ENCODE data around the gene TRAF3IP3. TPM values are rescaled to one million over a fixed set of nuclear protein-coding genes. Genes with fewer than 3 reads are reported as not detected.
"Not testable (repeated sequence)": the region's sequence is repeated elsewhere in the genome, so short reads cannot be mapped to it uniquely, and the experiment has no call there.

Gene TRAF3IP3
- total RNA-seq, 1 donor from 2014 or later: 0.85 TPM

DNA sequence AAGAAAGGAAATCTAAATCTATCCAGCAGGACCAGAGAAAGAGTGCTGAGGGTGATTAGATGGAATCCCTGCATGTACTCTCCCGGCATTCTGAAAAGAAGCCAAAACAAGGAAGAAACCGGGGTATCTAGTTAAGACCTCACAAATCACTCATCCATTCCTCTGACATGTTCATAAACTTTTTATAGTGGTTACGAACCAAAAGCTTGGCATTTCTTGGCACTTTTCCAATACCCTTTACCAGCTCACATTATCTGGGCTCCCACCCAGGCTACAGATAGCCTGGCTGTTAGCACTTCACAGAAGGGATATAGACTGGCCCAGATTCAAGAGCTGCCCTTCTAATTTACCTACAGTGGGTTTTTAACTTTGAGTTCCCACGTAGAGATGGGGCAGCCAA, 30.3 kb downstream of the TRAF3IP3 start:
- Mint-ChIP-seq H3K9me3 (no peaks in the 10 kb centered on the region), H3K4me1 (peaks cover 25% of the 10 kb centered on the region), H3K27me3 (ENCODE audit: low read depth) (peaks cover 14% of the 10 kb centered on the region), H3K36me3 (peaks cover 38% of the 10 kb centered on the region), H3K27ac (no peak overlapping the region), H3K4me3 (no peak overlapping the region)
- no peak for TF ChIP-seq CTCF (IDR thresholded peaks at IDR 0.05; ENCODE audit: unreplicated experiment)
- DNase-seq (ENCODE audit: low spot score in 2 of 2, unreplicated experiment in 2 of 2): no peak

GRCh38 chr1:209787551-209787950, 31.7 kb downstream of the TRAF3IP3 start:
- Mint-ChIP-seq H3K27me3 (ENCODE audit: low read depth) (peaks cover 14% of the 10 kb centered on the region), H3K36me3 (peaks cover 44% of the 10 kb centered on the region), H3K4me1 (peaks cover 25% of the 10 kb centered on the region), H3K9me3 (no peaks in the 10 kb centered on the region), H3K27ac (no peak overlapping the region), H3K4me3 (no peak overlapping the region)
- no peak for DNase-seq (ENCODE audit: low spot score in 2 of 2, unreplicated experiment in 2 of 2)
- TF ChIP-seq CTCF (IDR thresholded peaks at IDR 0.05; ENCODE audit: unreplicated experiment): no peak

- no peak for DNase-seq (ENCODE audit: low spot score in 2 of 2, unreplicated experiment in 2 of 2)
- Mint-ChIP-seq H3K4me1 (peaks cover 9% of the 10 kb centered on the region), H3K27me3 (ENCODE audit: low read depth) (peaks cover 14% of the 10 kb centered on the region), H3K9me3 (no peaks in the 10 kb centered on the region), H3K27ac (no peak overlapping the region), H3K4me3 (no peak overlapping the region), H3K36me3 (peaks cover 56% of the 10 kb centered on the region)
- no peak for TF ChIP-seq CTCF (IDR thresholded peaks at IDR 0.05; ENCODE audit: unreplicated experiment)
Measured at GRCh38 chr1:209789245-209789644, 33.4 kb downstream of the TRAF3IP3 start.

DNA sequence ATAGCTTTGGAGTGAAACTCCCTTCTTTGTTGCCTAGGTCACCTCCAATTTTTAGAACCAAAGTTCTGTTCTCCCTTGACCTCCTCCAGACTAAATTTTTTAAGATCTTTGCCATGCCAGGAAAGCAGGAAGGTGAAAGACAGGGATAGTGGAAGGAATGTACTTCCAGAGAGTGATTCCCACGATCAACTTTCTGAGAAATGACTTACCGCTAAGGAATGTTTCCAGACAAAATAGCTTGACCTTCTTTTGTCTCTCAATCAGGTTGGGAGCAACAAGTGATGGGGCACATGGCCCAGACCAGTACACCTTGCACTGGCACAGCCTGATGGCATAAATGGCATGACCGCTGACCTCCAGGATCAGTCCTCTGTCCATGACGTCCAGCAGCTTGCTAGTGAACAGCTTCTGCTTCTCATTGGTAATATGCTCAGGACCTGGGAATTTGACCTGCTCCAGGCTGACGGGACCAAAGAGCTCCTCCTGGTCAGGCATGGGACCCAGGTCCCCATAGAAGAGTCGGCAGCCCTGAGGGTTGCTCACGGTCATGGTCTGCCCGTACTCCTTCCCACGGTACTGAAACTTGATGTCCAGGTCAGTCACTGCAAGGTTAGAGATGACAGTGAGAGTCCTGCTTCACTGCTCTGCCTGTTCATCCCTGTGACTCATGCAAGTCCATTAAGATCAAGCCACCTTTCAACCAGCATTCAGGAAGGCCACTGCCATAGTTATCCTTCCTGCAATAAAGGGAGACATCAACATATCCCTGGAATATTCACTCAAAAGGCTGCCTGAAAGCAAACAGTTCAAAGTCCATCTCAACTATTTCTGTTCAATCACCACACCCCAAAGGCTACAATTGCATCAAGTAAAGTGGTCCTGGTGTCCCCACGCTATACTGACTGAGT, 34.7 kb downstream of the TRAF3IP3 start:
- no peak overlapping the region for H3K4me3 Mint-ChIP-seq
- no peak for DNase-seq (ENCODE audit: low spot score in 2 of 2, unreplicated experiment in 2 of 2)
- no peak for TF ChIP-seq CTCF (IDR thresholded peaks at IDR 0.05; ENCODE audit: unreplicated experiment)
- peaks cover 68% of the 10 kb centered on the region for H3K36me3 Mint-ChIP-seq
- no peak overlapping the region for H3K27ac Mint-ChIP-seq
- peaks cover 14% of the 10 kb centered on the region for H3K27me3 Mint-ChIP-seq (ENCODE audit: low read depth)
- no peaks in the 10 kb centered on the region for H3K9me3 Mint-ChIP-seq
- no peaks in the 10 kb centered on the region for H3K4me1 Mint-ChIP-seq

DNA sequence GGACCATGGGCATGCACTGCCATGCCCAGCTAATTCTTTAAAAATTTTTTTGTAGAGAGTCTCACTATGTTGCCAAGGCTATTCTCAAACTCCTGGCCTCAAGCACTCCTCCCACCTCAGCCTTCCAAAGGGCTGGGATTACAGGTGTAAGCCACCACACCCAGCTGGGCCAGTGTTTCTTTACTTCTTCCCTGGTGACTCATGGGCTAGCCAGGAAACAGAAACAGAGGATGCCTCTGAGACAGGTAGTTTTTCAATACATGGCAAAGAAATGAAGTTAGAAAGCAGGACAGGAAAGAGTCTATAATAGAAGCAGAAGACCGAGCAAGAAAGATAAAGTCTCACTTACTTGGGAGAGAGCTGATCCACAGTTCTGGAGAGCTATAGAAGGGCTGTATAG, 36.1 kb downstream of the TRAF3IP3 start:
- no peak overlapping the region for H3K4me3 Mint-ChIP-seq
- H3K27me3 Mint-ChIP-seq (ENCODE audit: low read depth): peaks cover 5% of the 10 kb centered on the region
- no peak overlapping the region for H3K27ac Mint-ChIP-seq
- no peak for DNase-seq (ENCODE audit: low spot score in 2 of 2, unreplicated experiment in 2 of 2)
- no peak for TF ChIP-seq CTCF (IDR thresholded peaks at IDR 0.05; ENCODE audit: unreplicated experiment)
- H3K4me1 Mint-ChIP-seq: peaks cover 12% of the 10 kb centered on the region
- no peaks in the 10 kb centered on the region for H3K9me3 Mint-ChIP-seq
- peaks cover 61% of the 10 kb centered on the region for H3K36me3 Mint-ChIP-seq

DNA sequence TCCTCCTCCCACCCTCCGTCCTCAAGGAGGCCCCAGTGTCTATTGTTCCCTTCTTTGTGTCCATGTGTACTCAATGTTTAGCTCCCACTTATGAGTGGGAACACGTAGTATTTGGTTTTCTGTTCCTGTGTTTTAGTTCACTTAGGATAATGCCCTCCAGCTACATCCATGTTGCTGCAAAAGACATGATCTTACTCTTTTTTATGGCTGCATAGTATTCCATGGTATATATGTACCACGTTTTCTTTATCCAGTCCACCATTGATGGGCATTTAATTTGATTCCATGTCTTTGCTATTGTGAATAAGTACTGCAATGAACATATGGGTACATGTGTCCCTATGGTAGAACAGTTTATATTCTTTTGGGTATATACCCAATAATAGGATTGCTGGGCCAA, 37.9 kb downstream of the TRAF3IP3 start:
- peaks cover 61% of the 10 kb centered on the region for H3K36me3 Mint-ChIP-seq
- not testable (repeated sequence) for H3K4me3 Mint-ChIP-seq; H3K27me3 Mint-ChIP-seq (ENCODE audit: low read depth); DNase-seq (ENCODE audit: low spot score in 2 of 2, unreplicated experiment in 2 of 2); H3K27ac Mint-ChIP-seq; H3K9me3 Mint-ChIP-seq
- peaks cover 17% of the 10 kb centered on the region for H3K4me1 Mint-ChIP-seq

Measured in mesothelial cell of epicardium (in vitro differentiated cells).